HepG2 (cell line): ENCODE results near the gene SIVA1. TPM values are rescaled to one million over a fixed set of nuclear protein-coding genes. Genes with fewer than 3 reads are reported as not detected.
A peak's percentile ranks its signal among the peaks of the same experiment; 100 is the strongest.

ENCODE experiments used
- BORCS8-MEF2B ChIP-seq: sonication (generic); formaldehyde crosslinking; IDR thresholded peaks from 2 replicates; pipeline ENCODE4 v1.8.0; 2022; ENCODE audit warnings: mild to moderate bottlenecking, missing genetic modification reagents
- CENPX ChIP-seq: sonication (generic); formaldehyde crosslinking; IDR thresholded peaks from 2 replicates; pipeline ENCODE4 v1.9.0; 2021; ENCODE audit warnings: mild to moderate bottlenecking, missing genetic modification reagents, moderate library complexity
- HNRNPUL1 ChIP-seq: fragments of 200-400 bp; formaldehyde crosslinking; IDR thresholded peaks from 2 replicates; pipeline ENCODE4 v1.6.1; 2017; ENCODE audit warnings: low read depth, mild to moderate bottlenecking, low read length, moderate library complexity
- KDM1A ChIP-seq: IDR thresholded peaks from 2 replicates; pipeline ENCODE4 v1.6.1; 2016; ENCODE audit warnings: missing compliant biosample characterization
- MEIS1 ChIP-seq: sonication (generic); formaldehyde crosslinking; IDR thresholded peaks from 2 replicates; pipeline ENCODE4 v1.9.0; 2021; ENCODE audit warnings: mild to moderate bottlenecking, missing genetic modification reagents, moderate library complexity, borderline replicate concordance
- MTF1 ChIP-seq: sonication (generic); formaldehyde crosslinking; IDR thresholded peaks from 2 replicates; pipeline ENCODE4 v1.5.0; 2020; ENCODE audit warnings: missing genetic modification reagents
- NFKB2 ChIP-seq: sonication (generic); formaldehyde crosslinking; IDR thresholded peaks from 2 replicates; pipeline ENCODE4 v1.4.0; 2020; ENCODE audit warnings: missing genetic modification reagents, borderline replicate concordance
- PRMT3 ChIP-seq: sonication (generic); formaldehyde crosslinking; IDR thresholded peaks from 2 replicates; pipeline ENCODE4 v1.8.1; 2022; ENCODE audit warnings: low read depth, mild to moderate bottlenecking, moderate library complexity, missing genetic modification reagents, borderline replicate concordance
- SIN3B ChIP-seq: fragments of 150-350 bp; IDR thresholded peaks from 2 replicates; pipeline ENCODE4 v1.6.1; 2014; ENCODE audit warnings: low read length
- SIX1 ChIP-seq: sonication (generic); formaldehyde crosslinking; IDR thresholded peaks from 2 replicates; pipeline ENCODE4 v1.4.0; 2020; ENCODE audit warnings: missing genetic modification reagents, borderline replicate concordance
- SRSF1 ChIP-seq: fragments of 200-400 bp; formaldehyde crosslinking; optimal IDR thresholded peaks from 2 replicates; pipeline ENCODE3; 2017; ENCODE audit warnings: mild to moderate bottlenecking, low read depth, low read length, moderate library complexity
- TEAD2 ChIP-seq: sonication (generic); formaldehyde crosslinking; IDR thresholded peaks from 2 replicates; pipeline ENCODE4 v1.9.0; 2021; ENCODE audit warnings: missing genetic modification reagents
- ZMYM4 ChIP-seq: sonication (generic); formaldehyde crosslinking; IDR thresholded peaks from 2 replicates; pipeline ENCODE4 v1.8.1; 2023; ENCODE audit warnings: mild to moderate bottlenecking, missing genetic modification reagents
- ZNF563 ChIP-seq: sonication (generic); formaldehyde crosslinking; IDR thresholded peaks from 2 replicates; pipeline ENCODE4 v1.8.0; 2022; ENCODE audit warnings: mild to moderate bottlenecking, moderate library complexity, missing genetic modification reagents
- ZNF607 ChIP-seq: sonication (generic); formaldehyde crosslinking; IDR thresholded peaks from 2 replicates; pipeline ENCODE4 v1.5.1; 2020; ENCODE audit warnings: missing genetic modification reagents, mild to moderate bottlenecking, borderline replicate concordance
- ZNF83 ChIP-seq: sonication (generic); formaldehyde crosslinking; IDR thresholded peaks from 2 replicates; pipeline ENCODE4 v1.4.0; 2020; ENCODE audit warnings: missing genetic modification reagents, mild to moderate bottlenecking, borderline replicate concordance
- polyA plus RNA-seq, 8 experiments: library from polyadenylated mRNA; depleted of rRNA in 3 of 8; stranded (reverse) in 7 of 8; unstranded in 1 of 8; fragments of >200 nt; fragmentation: Illumina TruSeq in 4 of 8; extraction: Trizol in 4 of 8; gene quantifications; 2 replicates each; pipeline versions ENCODE4 v1.2.1 to v1.2.3, GENCODE V29; 2011 to 2016; ENCODE audit warnings: low read depth in 4 of 8, missing spikeins in 1 of 8, mixed read lengths in 1 of 8; ENCODE audit not compliant: insufficient read depth in 1 of 8
- total RNA-seq, 5 experiments: library from RNA; depleted of rRNA; stranded (reverse); fragments of >200 nt; fragmentation: Illumina TruSeq; extraction: Trizol; gene quantifications; 2 replicates each; pipeline ENCODE4 v1.2.3, GENCODE V29; 2016; ENCODE audit warnings: low read depth in 1 of 5
- TF ChIP-seq, protein P1 (sequence below): sonication (generic); formaldehyde crosslinking; IDR thresholded peaks from 2 replicates; pipeline ENCODE4 v1.5.0; 2020; ENCODE audit warnings: missing genetic modification reagents
- TF ChIP-seq, protein P2 (sequence below): sonication (generic); formaldehyde crosslinking; IDR thresholded peaks from 2 replicates; pipeline ENCODE4 v1.4.0; 2020; ENCODE audit warnings: missing genetic modification reagents
- TF ChIP-seq, protein P3 (sequence below): sonication (generic); formaldehyde crosslinking; conservative IDR thresholded peaks from 2 replicates; pipeline ENCODE4 v1.4.0; 2020; ENCODE audit warnings: missing genetic modification reagents
- TF ChIP-seq, protein P4 (sequence below): IDR thresholded peaks from 2 replicates; pipeline ENCODE4 v1.6.1; 2016; ENCODE audit warnings: missing compliant biosample characterization, missing genetic modification reagents, borderline replicate concordance
- TF ChIP-seq, protein P5 (sequence below): sonication (generic); formaldehyde crosslinking; IDR thresholded peaks from 2 replicates; pipeline ENCODE4 v1.5.1; 2020; ENCODE audit warnings: mild to moderate bottlenecking, missing genetic modification reagents, borderline replicate concordance

SIVA1 gene
- total and polyA plus RNA-seq, 2 of the 13 experiments (the other 11 are each of a cell fraction or from before 2014, with no cell fraction given), result 123 to 186 TPM

DNA sequence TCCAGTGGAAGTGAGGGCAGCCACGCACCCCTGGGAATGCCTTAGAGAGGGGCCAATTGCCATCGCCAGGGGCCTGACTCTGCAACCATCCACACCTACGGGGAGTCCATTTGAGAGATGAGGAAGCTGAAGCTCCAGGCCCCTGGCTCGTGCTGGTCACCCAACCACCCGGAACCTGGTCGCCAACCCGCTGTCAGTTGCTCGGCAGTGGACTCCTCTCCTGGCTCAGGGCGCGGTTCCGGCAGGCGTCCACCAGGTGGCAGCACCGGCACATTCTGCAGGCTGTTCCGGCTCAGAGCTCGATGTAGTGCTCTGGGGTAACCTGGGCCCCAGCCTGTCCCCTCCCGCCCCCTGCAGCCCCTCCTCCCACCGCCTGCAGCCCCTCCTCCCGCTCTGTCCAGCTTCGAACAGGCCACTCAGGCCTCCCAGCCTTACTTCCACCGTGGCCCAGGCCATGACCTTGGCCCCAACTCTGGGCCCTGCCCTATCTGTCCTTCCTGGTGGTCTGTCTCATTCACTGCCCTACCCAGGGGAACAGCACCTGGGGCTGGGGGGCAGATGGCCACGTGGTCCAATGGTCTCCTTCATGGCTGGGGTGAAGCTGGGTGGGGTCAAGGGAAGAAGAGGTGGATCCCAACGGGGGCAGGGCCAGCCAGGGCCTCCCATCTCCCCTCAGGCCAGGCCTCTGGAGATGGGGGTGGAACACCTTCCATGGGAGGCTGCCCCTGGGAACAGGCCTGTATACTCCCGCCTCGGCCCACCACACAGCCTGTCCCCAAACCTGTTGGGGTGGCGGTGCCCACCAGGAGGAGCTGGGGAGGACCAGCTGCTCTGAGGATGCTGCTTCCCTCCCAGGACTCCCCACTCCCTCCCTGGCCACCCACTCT is 15.7 kb downstream of the SIVA1 start (continued):
- TF ChIP-seq, protein P1, sequence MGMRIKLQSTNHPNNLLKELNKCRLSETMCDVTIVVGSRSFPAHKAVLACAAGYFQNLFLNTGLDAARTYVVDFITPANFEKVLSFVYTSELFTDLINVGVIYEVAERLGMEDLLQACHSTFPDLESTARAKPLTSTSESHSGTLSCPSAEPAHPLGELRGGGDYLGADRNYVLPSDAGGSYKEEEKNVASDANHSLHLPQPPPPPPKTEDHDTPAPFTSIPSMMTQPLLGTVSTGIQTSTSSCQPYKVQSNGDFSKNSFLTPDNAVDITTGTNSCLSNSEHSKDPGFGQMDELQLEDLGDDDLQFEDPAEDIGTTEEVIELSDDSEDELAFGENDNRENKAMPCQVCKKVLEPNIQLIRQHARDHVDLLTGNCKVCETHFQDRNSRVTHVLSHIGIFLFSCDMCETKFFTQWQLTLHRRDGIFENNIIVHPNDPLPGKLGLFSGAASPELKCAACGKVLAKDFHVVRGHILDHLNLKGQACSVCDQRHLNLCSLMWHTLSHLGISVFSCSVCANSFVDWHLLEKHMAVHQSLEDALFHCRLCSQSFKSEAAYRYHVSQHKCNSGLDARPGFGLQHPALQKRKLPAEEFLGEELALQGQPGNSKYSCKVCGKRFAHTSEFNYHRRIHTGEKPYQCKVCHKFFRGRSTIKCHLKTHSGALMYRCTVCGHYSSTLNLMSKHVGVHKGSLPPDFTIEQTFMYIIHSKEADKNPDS (CRISPR knock-in tag), result no peak
- TF ChIP-seq SIX1, result no peak
- no peak for TF ChIP-seq NFKB2 (CRISPR knock-in tag)
- peak; percentile 78 for TF ChIP-seq BORCS8-MEF2B
- TF ChIP-seq KDM1A, result no peak
- TF ChIP-seq, protein P2, sequence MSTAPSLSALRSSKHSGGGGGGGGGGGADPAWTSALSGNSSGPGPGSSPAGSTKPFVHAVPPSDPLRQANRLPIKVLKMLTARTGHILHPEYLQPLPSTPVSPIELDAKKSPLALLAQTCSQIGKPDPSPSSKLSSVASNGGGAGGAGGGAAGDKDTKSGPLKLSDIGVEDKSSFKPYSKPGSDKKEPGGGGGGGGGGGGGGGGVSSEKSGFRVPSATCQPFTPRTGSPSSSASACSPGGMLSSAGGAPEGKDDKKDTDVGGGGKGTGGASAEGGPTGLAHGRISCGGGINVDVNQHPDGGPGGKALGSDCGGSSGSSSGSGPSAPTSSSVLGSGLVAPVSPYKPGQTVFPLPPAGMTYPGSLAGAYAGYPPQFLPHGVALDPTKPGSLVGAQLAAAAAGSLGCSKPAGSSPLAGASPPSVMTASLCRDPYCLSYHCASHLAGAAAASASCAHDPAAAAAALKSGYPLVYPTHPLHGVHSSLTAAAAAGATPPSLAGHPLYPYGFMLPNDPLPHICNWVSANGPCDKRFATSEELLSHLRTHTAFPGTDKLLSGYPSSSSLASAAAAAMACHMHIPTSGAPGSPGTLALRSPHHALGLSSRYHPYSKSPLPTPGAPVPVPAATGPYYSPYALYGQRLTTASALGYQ (CRISPR knock-in tag), result peak; percentile 14; the same call in 1 of the 2 replicates
- peak; percentile 39 for TF ChIP-seq SRSF1
- TF ChIP-seq ZMYM4 (CRISPR knock-in tag), result peak; percentile 72
- TF ChIP-seq MTF1 (CRISPR knock-in tag), result no peak
- no peak for TF ChIP-seq PRMT3 (CRISPR knock-in tag)
- no peak for TF ChIP-seq CENPX
- TF ChIP-seq, protein P3, sequence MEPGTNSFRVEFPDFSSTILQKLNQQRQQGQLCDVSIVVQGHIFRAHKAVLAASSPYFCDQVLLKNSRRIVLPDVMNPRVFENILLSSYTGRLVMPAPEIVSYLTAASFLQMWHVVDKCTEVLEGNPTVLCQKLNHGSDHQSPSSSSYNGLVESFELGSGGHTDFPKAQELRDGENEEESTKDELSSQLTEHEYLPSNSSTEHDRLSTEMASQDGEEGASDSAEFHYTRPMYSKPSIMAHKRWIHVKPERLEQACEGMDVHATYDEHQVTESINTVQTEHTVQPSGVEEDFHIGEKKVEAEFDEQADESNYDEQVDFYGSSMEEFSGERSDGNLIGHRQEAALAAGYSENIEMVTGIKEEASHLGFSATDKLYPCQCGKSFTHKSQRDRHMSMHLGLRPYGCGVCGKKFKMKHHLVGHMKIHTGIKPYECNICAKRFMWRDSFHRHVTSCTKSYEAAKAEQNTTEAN (CRISPR knock-in tag), result no peak
- TF ChIP-seq, protein P4, sequence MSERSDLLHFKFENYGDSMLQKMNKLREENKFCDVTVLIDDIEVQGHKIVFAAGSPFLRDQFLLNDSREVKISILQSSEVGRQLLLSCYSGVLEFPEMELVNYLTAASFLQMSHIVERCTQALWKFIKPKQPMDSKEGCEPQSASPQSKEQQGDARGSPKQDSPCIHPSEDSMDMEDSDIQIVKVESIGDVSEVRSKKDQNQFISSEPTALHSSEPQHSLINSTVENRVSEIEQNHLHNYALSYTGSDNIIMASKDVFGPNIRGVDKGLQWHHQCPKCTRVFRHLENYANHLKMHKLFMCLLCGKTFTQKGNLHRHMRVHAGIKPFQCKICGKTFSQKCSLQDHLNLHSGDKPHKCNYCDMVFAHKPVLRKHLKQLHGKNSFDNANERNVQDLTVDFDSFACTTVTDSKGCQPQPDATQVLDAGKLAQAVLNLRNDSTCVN (CRISPR knock-in tag), result no peak; the same call in 1 of the 2 replicates
- no peak for TF ChIP-seq SIN3B
- TF ChIP-seq ZNF607 (CRISPR knock-in tag), result no peak; the same call in 1 of the 2 replicates
- no peak for TF ChIP-seq ZNF83 (CRISPR knock-in tag)
- TF ChIP-seq TEAD2 (CRISPR knock-in tag), result no peak
- no peak; the same call in 1 of the 2 replicates for TF ChIP-seq ZNF563
- TF ChIP-seq, protein P5, sequence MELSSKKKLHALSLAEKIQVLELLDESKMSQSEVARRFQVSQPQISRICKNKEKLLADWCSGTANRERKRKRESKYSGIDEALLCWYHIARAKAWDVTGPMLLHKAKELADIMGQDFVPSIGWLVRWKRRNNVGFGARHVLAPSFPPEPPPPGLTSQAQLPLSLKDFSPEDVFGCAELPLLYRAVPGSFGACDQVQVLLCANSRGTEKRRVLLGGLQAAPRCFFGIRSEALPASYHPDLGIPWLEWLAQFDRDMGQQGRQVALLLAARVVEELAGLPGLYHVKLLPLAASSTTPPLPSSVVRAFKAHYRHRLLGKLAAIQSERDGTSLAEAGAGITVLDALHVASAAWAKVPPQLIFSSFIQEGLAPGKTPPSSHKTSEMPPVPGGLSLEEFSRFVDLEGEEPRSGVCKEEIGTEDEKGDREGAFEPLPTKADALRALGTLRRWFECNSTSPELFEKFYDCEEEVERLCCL, result no peak
- no peak for TF ChIP-seq HNRNPUL1
- TF ChIP-seq MEIS1, result peak; percentile 18; the same call in 1 of the 2 replicates
